WTC11 (cell line): ENCODE data around the gene SPAG9. TPM values are rescaled to one million over a fixed set of nuclear protein-coding genes. Genes with fewer than 3 reads are reported as not detected.

Experiments used
- EMX1 ChIP-seq: fragments of 250-450 bp; sonication (Bioruptor Pico); IDR thresholded peaks from 2 replicates; pipeline ENCODE4 v1.8.0; 2021; ENCODE audit warnings: mild to moderate bottlenecking
- NFYB ChIP-seq: sonication (generic); formaldehyde crosslinking; conservative IDR thresholded peaks from 2 replicates; pipeline ENCODE4 v1.8.0; 2022; ENCODE audit warnings: low read depth, missing genetic modification reagents
- NR1H2 ChIP-seq: sonication (generic); formaldehyde crosslinking; IDR thresholded peaks from 2 replicates; pipeline ENCODE4 v1.9.0; 2021; ENCODE audit warnings: mild to moderate bottlenecking, moderate library complexity, missing genetic modification reagents
- RORB ChIP-seq: fragments of 250-450 bp; sonication (Bioruptor Pico); IDR thresholded peaks from 2 replicates; pipeline ENCODE4 v1.9.0; 2021; ENCODE audit warnings: mild to moderate bottlenecking
- TEAD1 ChIP-seq: sonication (generic); formaldehyde crosslinking; IDR thresholded peaks from 2 replicates; pipeline ENCODE4 v1.8.0; 2022; ENCODE audit warnings: mild to moderate bottlenecking, missing genetic modification reagents
- ZNF263 ChIP-seq: sonication (generic); formaldehyde crosslinking; IDR thresholded peaks from 2 replicates; pipeline ENCODE4 v1.8.1; 2022; ENCODE audit warnings: low read depth, mild to moderate bottlenecking, moderate library complexity, missing genetic modification reagents
- ZNF423 ChIP-seq: fragments of 250-450 bp; sonication (Bioruptor Pico); IDR thresholded peaks from 2 replicates; pipeline ENCODE4 v2.1.2; 2022; ENCODE audit warnings: mild to moderate bottlenecking, moderate library complexity
- total RNA-seq: library from RNA; stranded (reverse); gene quantifications from 3 replicates; pipeline ENCODE4 v1.2.3, GENCODE V29; 2021
- TF ChIP-seq, protein P1 (sequence below): sonication (generic); formaldehyde crosslinking; IDR thresholded peaks from 2 replicates; pipeline ENCODE4 v1.8.1; 2023; ENCODE audit warnings: mild to moderate bottlenecking, missing genetic modification reagents, borderline replicate concordance
- TF ChIP-seq, protein P2 (sequence below): sonication (generic); formaldehyde crosslinking; IDR thresholded peaks from 2 replicates; pipeline ENCODE4 v1.8.0; 2022; ENCODE audit warnings: missing genetic modification reagents
- TF ChIP-seq, protein P3 (sequence below): fragments of 250-450 bp; sonication (Bioruptor Pico); IDR thresholded peaks from 2 replicates; pipeline ENCODE4 v1.8.0; 2021; ENCODE audit warnings: mild to moderate bottlenecking
- TF ChIP-seq, protein P4 (sequence below): fragments of 250-450 bp; sonication (Bioruptor Pico); IDR thresholded peaks from 2 replicates; pipeline ENCODE4 v1.9.0; 2021; ENCODE audit warnings: moderate library complexity, mild to moderate bottlenecking, inconsistent platforms, borderline replicate concordance
- TF ChIP-seq, protein P5 (sequence below): fragments of 250-450 bp; sonication (Bioruptor Pico); IDR thresholded peaks from 2 replicates; pipeline ENCODE4 v1.9.0; 2021; ENCODE audit warnings: mild to moderate bottlenecking, borderline replicate concordance
- TF ChIP-seq, protein P6 (sequence below): sonication (generic); formaldehyde crosslinking; IDR thresholded peaks from 2 replicates; pipeline ENCODE4 v1.8.1; 2022; ENCODE audit warnings: mild to moderate bottlenecking, moderate library complexity, missing genetic modification reagents
- TF ChIP-seq, protein P7 (sequence below): sonication (generic); formaldehyde crosslinking; IDR thresholded peaks from 2 replicates; pipeline ENCODE4 v1.8.0; 2022; ENCODE audit warnings: mild to moderate bottlenecking, missing genetic modification reagents
- TF ChIP-seq, protein P8 (sequence below): sonication (generic); formaldehyde crosslinking; IDR thresholded peaks from 2 replicates; pipeline ENCODE4 v1.8.0; 2023; ENCODE audit warnings: missing genetic modification reagents, mild to moderate bottlenecking, borderline replicate concordance

The SPAG9 gene
- total RNA-seq, 1 experiment from 2014 or later, result 51.9 TPM

DNA sequence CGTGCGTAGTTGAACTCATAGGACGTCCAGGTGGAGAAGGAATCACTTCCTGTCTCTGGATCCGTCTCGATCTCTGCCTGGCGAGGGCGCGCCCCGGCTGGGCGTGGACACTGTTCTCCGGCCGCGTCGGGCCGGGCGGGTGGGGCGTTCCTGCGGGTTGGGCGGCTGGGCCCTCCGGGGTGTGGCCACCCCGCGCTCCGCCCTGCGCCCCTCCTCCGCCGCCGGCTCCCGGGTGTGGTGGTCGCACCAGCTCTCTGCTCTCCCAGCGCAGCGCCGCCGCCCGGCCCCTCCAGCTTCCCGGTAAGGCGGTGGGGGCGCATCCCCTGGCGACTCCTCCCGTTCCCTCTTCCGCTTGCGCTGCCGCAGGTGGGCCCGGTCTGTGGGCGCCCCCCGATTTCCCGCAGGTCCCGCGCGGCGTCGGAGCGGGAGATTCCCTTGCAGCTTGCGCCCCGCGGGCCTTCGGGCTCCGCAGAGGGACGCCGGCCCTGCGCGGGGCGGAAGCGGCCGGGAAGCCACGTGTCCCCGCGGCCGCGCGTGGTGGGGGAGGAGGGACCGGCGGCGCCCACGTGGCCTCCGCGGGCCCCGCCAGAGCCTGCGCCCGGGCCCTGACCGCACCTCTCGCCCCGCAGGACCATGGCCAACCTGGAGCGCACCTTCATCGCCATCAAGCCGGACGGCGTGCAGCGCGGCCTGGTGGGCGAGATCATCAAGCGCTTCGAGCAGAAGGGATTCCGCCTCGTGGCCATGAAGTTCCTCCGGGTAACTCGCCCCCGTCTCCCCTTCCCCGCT lies 45.7 kb upstream of the SPAG9 start, which contains the start of gene NME2 (continued):
- TF ChIP-seq, protein P1, sequence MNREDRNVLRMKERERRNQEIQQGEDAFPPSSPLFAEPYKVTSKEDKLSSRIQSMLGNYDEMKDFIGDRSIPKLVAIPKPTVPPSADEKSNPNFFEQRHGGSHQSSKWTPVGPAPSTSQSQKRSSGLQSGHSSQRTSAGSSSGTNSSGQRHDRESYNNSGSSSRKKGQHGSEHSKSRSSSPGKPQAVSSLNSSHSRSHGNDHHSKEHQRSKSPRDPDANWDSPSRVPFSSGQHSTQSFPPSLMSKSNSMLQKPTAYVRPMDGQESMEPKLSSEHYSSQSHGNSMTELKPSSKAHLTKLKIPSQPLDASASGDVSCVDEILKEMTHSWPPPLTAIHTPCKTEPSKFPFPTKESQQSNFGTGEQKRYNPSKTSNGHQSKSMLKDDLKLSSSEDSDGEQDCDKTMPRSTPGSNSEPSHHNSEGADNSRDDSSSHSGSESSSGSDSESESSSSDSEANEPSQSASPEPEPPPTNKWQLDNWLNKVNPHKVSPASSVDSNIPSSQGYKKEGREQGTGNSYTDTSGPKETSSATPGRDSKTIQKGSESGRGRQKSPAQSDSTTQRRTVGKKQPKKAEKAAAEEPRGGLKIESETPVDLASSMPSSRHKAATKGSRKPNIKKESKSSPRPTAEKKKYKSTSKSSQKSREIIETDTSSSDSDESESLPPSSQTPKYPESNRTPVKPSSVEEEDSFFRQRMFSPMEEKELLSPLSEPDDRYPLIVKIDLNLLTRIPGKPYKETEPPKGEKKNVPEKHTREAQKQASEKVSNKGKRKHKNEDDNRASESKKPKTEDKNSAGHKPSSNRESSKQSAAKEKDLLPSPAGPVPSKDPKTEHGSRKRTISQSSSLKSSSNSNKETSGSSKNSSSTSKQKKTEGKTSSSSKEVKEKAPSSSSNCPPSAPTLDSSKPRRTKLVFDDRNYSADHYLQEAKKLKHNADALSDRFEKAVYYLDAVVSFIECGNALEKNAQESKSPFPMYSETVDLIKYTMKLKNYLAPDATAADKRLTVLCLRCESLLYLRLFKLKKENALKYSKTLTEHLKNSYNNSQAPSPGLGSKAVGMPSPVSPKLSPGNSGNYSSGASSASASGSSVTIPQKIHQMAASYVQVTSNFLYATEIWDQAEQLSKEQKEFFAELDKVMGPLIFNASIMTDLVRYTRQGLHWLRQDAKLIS, result no peak
- TF ChIP-seq RORB (no peak), NR1H2 (CRISPR knock-in tag) (no peak; the same call in 1 of the 2 replicates), TEAD1 (CRISPR knock-in tag) (no peak), NFYB (peak; percentile 12; the same call in 1 of the 2 replicates), EMX1 (no peak), ZNF423 (CRISPR knock-in tag) (no peak), ZNF263 (peak; percentile 48; the same call in 1 of the 2 replicates)
- TF ChIP-seq, protein P2, sequence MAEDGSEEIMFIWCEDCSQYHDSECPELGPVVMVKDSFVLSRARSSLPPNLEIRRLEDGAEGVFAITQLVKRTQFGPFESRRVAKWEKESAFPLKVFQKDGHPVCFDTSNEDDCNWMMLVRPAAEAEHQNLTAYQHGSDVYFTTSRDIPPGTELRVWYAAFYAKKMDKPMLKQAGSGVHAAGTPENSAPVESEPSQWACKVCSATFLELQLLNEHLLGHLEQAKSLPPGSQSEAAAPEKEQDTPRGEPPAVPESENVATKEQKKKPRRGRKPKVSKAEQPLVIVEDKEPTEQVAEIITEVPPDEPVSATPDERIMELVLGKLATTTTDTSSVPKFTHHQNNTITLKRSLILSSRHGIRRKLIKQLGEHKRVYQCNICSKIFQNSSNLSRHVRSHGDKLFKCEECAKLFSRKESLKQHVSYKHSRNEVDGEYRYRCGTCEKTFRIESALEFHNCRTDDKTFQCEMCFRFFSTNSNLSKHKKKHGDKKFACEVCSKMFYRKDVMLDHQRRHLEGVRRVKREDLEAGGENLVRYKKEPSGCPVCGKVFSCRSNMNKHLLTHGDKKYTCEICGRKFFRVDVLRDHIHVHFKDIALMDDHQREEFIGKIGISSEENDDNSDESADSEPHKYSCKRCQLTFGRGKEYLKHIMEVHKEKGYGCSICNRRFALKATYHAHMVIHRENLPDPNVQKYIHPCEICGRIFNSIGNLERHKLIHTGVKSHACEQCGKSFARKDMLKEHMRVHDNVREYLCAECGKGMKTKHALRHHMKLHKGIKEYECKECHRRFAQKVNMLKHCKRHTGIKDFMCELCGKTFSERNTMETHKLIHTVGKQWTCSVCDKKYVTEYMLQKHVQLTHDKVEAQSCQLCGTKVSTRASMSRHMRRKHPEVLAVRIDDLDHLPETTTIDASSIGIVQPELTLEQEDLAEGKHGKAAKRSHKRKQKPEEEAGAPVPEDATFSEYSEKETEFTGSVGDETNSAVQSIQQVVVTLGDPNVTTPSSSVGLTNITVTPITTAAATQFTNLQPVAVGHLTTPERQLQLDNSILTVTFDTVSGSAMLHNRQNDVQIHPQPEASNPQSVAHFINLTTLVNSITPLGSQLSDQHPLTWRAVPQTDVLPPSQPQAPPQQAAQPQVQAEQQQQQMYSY (CRISPR knock-in tag), result peak; percentile 39; the same call in 1 of the 2 replicates
- TF ChIP-seq, protein P3, sequence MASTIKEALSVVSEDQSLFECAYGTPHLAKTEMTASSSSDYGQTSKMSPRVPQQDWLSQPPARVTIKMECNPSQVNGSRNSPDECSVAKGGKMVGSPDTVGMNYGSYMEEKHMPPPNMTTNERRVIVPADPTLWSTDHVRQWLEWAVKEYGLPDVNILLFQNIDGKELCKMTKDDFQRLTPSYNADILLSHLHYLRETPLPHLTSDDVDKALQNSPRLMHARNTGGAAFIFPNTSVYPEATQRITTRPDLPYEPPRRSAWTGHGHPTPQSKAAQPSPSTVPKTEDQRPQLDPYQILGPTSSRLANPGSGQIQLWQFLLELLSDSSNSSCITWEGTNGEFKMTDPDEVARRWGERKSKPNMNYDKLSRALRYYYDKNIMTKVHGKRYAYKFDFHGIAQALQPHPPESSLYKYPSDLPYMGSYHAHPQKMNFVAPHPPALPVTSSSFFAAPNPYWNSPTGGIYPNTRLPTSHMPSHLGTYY (CRISPR knock-in tag), result no peak
- TF ChIP-seq, protein P4, sequence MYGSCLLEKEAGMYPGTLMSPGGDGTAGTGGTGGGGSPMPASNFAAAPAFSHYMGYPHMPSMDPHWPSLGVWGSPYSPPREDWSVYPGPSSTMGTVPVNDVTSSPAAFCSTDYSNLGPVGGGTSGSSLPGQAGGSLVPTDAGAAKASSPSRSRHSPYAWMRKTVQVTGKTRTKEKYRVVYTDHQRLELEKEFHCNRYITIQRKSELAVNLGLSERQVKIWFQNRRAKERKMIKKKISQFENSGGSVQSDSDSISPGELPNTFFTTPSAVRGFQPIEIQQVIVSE (CRISPR knock-in tag), result no peak
- TF ChIP-seq, protein P5, sequence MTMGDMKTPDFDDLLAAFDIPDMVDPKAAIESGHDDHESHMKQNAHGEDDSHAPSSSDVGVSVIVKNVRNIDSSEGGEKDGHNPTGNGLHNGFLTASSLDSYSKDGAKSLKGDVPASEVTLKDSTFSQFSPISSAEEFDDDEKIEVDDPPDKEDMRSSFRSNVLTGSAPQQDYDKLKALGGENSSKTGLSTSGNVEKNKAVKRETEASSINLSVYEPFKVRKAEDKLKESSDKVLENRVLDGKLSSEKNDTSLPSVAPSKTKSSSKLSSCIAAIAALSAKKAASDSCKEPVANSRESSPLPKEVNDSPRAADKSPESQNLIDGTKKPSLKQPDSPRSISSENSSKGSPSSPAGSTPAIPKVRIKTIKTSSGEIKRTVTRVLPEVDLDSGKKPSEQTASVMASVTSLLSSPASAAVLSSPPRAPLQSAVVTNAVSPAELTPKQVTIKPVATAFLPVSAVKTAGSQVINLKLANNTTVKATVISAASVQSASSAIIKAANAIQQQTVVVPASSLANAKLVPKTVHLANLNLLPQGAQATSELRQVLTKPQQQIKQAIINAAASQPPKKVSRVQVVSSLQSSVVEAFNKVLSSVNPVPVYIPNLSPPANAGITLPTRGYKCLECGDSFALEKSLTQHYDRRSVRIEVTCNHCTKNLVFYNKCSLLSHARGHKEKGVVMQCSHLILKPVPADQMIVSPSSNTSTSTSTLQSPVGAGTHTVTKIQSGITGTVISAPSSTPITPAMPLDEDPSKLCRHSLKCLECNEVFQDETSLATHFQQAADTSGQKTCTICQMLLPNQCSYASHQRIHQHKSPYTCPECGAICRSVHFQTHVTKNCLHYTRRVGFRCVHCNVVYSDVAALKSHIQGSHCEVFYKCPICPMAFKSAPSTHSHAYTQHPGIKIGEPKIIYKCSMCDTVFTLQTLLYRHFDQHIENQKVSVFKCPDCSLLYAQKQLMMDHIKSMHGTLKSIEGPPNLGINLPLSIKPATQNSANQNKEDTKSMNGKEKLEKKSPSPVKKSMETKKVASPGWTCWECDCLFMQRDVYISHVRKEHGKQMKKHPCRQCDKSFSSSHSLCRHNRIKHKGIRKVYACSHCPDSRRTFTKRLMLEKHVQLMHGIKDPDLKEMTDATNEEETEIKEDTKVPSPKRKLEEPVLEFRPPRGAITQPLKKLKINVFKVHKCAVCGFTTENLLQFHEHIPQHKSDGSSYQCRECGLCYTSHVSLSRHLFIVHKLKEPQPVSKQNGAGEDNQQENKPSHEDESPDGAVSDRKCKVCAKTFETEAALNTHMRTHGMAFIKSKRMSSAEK (CRISPR knock-in tag), result no peak
- TF ChIP-seq, protein P6, sequence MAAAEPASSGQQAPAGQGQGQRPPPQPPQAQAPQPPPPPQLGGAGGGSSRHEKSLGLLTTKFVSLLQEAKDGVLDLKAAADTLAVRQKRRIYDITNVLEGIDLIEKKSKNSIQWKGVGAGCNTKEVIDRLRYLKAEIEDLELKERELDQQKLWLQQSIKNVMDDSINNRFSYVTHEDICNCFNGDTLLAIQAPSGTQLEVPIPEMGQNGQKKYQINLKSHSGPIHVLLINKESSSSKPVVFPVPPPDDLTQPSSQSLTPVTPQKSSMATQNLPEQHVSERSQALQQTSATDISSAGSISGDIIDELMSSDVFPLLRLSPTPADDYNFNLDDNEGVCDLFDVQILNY, result peak; percentile 65; the same call in 1 of the 2 replicates
- TF ChIP-seq, protein P7, sequence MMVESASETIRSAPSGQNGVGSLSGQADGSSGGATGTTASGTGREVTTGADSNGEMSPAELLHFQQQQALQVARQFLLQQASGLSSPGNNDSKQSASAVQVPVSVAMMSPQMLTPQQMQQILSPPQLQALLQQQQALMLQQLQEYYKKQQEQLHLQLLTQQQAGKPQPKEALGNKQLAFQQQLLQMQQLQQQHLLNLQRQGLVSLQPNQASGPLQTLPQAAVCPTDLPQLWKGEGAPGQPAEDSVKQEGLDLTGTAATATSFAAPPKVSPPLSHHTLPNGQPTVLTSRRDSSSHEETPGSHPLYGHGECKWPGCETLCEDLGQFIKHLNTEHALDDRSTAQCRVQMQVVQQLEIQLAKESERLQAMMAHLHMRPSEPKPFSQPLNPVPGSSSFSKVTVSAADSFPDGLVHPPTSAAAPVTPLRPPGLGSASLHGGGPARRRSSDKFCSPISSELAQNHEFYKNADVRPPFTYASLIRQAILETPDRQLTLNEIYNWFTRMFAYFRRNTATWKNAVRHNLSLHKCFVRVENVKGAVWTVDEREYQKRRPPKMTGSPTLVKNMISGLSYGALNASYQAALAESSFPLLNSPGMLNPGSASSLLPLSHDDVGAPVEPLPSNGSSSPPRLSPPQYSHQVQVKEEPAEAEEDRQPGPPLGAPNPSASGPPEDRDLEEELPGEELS (CRISPR knock-in tag), result peak; percentile 85
- TF ChIP-seq, protein P8, sequence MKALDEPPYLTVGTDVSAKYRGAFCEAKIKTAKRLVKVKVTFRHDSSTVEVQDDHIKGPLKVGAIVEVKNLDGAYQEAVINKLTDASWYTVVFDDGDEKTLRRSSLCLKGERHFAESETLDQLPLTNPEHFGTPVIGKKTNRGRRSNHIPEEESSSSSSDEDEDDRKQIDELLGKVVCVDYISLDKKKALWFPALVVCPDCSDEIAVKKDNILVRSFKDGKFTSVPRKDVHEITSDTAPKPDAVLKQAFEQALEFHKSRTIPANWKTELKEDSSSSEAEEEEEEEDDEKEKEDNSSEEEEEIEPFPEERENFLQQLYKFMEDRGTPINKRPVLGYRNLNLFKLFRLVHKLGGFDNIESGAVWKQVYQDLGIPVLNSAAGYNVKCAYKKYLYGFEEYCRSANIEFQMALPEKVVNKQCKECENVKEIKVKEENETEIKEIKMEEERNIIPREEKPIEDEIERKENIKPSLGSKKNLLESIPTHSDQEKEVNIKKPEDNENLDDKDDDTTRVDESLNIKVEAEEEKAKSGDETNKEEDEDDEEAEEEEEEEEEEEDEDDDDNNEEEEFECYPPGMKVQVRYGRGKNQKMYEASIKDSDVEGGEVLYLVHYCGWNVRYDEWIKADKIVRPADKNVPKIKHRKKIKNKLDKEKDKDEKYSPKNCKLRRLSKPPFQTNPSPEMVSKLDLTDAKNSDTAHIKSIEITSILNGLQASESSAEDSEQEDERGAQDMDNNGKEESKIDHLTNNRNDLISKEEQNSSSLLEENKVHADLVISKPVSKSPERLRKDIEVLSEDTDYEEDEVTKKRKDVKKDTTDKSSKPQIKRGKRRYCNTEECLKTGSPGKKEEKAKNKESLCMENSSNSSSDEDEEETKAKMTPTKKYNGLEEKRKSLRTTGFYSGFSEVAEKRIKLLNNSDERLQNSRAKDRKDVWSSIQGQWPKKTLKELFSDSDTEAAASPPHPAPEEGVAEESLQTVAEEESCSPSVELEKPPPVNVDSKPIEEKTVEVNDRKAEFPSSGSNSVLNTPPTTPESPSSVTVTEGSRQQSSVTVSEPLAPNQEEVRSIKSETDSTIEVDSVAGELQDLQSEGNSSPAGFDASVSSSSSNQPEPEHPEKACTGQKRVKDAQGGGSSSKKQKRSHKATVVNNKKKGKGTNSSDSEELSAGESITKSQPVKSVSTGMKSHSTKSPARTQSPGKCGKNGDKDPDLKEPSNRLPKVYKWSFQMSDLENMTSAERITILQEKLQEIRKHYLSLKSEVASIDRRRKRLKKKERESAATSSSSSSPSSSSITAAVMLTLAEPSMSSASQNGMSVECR (CRISPR knock-in tag), result peak; percentile 73
